Measurements from ENCODE around the gene NDE1.

DNA sequence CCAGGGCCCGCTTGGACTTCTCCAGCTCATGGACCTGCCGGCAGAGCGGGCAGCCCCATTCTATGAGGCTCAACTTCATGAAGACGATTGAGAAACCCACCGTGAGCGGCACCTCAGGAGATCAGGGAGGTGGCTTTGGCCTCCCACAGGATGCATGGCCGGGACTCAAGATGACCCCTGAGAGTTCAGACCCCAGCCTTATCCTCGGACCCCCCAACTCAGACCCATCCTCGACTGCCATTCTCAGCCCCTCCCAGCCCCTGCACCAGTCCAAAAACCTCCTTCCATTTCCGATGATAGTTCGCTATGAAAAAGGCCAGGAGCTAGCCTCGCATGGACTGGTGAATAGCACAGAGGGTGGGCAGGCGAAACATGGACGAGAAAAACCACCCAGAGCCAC lies 71.0 kb downstream of the NDE1 start:
- no peak for TF ChIP-seq POLR2A (IDR thresholded peaks at IDR 0.05)
- TF ChIP-seq, protein P1, sequence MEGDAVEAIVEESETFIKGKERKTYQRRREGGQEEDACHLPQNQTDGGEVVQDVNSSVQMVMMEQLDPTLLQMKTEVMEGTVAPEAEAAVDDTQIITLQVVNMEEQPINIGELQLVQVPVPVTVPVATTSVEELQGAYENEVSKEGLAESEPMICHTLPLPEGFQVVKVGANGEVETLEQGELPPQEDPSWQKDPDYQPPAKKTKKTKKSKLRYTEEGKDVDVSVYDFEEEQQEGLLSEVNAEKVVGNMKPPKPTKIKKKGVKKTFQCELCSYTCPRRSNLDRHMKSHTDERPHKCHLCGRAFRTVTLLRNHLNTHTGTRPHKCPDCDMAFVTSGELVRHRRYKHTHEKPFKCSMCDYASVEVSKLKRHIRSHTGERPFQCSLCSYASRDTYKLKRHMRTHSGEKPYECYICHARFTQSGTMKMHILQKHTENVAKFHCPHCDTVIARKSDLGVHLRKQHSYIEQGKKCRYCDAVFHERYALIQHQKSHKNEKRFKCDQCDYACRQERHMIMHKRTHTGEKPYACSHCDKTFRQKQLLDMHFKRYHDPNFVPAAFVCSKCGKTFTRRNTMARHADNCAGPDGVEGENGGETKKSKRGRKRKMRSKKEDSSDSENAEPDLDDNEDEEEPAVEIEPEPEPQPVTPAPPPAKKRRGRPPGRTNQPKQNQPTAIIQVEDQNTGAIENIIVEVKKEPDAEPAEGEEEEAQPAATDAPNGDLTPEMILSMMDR (IDR thresholded peaks at IDR 0.05), result no peak

All from prostate gland (tissue), 2 donors.